ENCODE measurements around the gene GABRB1.

The GABRB1 gene

DNA sequence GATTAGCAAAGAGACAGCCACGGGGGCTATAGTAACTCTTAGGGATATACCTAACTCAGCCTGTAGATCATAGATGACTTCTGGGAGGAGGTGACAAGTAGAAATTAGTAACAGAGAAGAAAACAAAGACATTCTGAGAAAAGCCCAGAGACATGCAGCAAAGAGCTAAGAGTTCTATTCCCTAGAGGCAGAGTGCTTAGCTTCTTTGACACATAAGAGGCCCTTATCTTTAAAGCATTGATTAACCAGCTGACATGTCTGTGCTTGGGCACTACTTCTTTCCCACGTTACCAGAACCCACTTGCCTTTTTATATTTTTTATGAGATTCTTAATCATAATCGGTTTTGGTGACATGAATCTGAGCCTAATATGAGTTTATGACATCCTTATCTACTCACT, 179.5 kb downstream of the GABRB1 start:
- TF ChIP-seq RARB (CRISPR knock-in tag; IDR thresholded peaks at IDR 0.05) (no peak), CSDC2 (CRISPR knock-in tag; IDR thresholded peaks at IDR 0.05) (no peak), ZFP30 (CRISPR knock-in tag; IDR thresholded peaks at IDR 0.05) (no peak), ZNF70 (CRISPR knock-in tag; IDR thresholded peaks at IDR 0.05) (no peak), OSR1 (CRISPR knock-in tag; IDR thresholded peaks at IDR 0.05) (no peak), PPARA (CRISPR knock-in tag; IDR thresholded peaks at IDR 0.05; ENCODE audit: borderline replicate concordance) (no peak), ZC3H10 (CRISPR knock-in tag; IDR thresholded peaks at IDR 0.05) (no peak), BACH2 (CRISPR knock-in tag; IDR thresholded peaks at IDR 0.05; ENCODE audit: borderline replicate concordance) (no peak), ISL1 (CRISPR knock-in tag; IDR thresholded peaks at IDR 0.05) (no peak), ZNF8 (CRISPR knock-in tag; IDR thresholded peaks at IDR 0.05) (no peak), ZFP3 (CRISPR knock-in tag; IDR thresholded peaks at IDR 0.05) (no peak), ZNF565 (CRISPR knock-in tag; conservative IDR thresholded peaks at IDR 0.05; ENCODE audit: low read depth) (no peak), ARNTL (CRISPR knock-in tag; IDR thresholded peaks at IDR 0.05; ENCODE audit: borderline replicate concordance, low read depth) (no peak), GLIS3 (CRISPR knock-in tag; IDR thresholded peaks at IDR 0.05) (no peak), SNAI2 (CRISPR knock-in tag; IDR thresholded peaks at IDR 0.05) (no peak), ESRRG (CRISPR knock-in tag; IDR thresholded peaks at IDR 0.05) (no peak)
- TF ChIP-seq, protein P1, sequence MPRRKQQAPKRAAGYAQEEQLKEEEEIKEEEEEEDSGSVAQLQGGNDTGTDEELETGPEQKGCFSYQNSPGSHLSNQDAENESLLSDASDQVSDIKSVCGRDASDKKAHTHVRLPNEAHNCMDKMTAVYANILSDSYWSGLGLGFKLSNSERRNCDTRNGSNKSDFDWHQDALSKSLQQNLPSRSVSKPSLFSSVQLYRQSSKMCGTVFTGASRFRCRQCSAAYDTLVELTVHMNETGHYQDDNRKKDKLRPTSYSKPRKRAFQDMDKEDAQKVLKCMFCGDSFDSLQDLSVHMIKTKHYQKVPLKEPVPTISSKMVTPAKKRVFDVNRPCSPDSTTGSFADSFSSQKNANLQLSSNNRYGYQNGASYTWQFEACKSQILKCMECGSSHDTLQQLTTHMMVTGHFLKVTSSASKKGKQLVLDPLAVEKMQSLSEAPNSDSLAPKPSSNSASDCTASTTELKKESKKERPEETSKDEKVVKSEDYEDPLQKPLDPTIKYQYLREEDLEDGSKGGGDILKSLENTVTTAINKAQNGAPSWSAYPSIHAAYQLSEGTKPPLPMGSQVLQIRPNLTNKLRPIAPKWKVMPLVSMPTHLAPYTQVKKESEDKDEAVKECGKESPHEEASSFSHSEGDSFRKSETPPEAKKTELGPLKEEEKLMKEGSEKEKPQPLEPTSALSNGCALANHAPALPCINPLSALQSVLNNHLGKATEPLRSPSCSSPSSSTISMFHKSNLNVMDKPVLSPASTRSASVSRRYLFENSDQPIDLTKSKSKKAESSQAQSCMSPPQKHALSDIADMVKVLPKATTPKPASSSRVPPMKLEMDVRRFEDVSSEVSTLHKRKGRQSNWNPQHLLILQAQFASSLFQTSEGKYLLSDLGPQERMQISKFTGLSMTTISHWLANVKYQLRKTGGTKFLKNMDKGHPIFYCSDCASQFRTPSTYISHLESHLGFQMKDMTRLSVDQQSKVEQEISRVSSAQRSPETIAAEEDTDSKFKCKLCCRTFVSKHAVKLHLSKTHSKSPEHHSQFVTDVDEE (CRISPR knock-in tag; IDR thresholded peaks at IDR 0.05): no peak
- TF ChIP-seq, protein P2, sequence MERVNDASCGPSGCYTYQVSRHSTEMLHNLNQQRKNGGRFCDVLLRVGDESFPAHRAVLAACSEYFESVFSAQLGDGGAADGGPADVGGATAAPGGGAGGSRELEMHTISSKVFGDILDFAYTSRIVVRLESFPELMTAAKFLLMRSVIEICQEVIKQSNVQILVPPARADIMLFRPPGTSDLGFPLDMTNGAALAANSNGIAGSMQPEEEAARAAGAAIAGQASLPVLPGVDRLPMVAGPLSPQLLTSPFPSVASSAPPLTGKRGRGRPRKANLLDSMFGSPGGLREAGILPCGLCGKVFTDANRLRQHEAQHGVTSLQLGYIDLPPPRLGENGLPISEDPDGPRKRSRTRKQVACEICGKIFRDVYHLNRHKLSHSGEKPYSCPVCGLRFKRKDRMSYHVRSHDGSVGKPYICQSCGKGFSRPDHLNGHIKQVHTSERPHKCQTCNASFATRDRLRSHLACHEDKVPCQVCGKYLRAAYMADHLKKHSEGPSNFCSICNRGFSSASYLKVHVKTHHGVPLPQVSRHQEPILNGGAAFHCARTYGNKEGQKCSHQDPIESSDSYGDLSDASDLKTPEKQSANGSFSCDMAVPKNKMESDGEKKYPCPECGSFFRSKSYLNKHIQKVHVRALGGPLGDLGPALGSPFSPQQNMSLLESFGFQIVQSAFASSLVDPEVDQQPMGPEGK (CRISPR knock-in tag; IDR thresholded peaks at IDR 0.05; ENCODE audit: borderline replicate concordance): no peak
- TF ChIP-seq, protein P3, sequence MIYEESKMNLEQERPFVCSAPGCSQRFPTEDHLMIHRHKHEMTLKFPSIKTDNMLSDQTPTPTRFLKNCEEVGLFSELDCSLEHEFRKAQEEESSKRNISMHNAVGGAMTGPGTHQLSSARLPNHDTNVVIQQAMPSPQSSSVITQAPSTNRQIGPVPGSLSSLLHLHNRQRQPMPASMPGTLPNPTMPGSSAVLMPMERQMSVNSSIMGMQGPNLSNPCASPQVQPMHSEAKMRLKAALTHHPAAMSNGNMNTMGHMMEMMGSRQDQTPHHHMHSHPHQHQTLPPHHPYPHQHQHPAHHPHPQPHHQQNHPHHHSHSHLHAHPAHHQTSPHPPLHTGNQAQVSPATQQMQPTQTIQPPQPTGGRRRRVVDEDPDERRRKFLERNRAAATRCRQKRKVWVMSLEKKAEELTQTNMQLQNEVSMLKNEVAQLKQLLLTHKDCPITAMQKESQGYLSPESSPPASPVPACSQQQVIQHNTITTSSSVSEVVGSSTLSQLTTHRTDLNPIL (CRISPR knock-in tag; IDR thresholded peaks at IDR 0.05; ENCODE audit: low read depth): no peak
- TF ChIP-seq, protein P4, sequence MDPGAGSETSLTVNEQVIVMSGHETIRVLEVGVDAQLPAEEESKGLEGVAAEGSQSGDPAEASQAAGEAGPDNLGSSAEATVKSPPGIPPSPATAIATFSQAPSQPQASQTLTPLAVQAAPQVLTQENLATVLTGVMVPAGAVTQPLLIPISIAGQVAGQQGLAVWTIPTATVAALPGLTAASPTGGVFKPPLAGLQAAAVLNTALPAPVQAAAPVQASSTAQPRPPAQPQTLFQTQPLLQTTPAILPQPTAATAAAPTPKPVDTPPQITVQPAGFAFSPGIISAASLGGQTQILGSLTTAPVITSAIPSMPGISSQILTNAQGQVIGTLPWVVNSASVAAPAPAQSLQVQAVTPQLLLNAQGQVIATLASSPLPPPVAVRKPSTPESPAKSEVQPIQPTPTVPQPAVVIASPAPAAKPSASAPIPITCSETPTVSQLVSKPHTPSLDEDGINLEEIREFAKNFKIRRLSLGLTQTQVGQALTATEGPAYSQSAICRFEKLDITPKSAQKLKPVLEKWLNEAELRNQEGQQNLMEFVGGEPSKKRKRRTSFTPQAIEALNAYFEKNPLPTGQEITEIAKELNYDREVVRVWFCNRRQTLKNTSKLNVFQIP (CRISPR knock-in tag; IDR thresholded peaks at IDR 0.05; ENCODE audit: borderline replicate concordance, low read depth): no peak

DNA sequence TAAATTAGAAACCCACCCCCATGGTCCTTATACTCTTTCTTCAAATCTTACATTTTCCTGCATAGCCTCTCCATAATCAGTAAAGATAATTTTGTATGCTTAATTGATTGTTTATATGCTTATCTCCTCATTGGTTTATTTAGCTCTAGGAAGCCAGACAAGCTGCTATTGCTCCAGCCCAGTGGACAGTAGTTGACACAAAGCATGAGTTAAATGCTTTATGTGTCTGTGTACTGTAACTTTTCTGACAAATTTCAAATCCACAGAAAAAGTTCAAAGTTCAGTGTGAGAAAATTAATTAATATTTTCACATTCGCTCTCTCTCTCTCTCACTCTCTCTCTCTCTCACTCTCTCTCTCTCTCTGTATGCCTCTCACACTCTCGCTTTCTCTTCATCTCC, 181.7 kb downstream of the GABRB1 start:
- no peak for TF ChIP-seq ARNTL (CRISPR knock-in tag; IDR thresholded peaks at IDR 0.05; ENCODE audit: borderline replicate concordance, low read depth)
- TF ChIP-seq, protein P1 (CRISPR knock-in tag; IDR thresholded peaks at IDR 0.05): no peak
- TF ChIP-seq TOX (CRISPR knock-in tag; IDR thresholded peaks at IDR 0.05; ENCODE audit: borderline replicate concordance): no peak
- TF ChIP-seq ZNF8 (CRISPR knock-in tag; IDR thresholded peaks at IDR 0.05): no peak
- no peak for TF ChIP-seq BACH2 (CRISPR knock-in tag; IDR thresholded peaks at IDR 0.05; ENCODE audit: borderline replicate concordance)
- TF ChIP-seq OSR1 (CRISPR knock-in tag; IDR thresholded peaks at IDR 0.05): no peak
- TF ChIP-seq, protein P2 (CRISPR knock-in tag; IDR thresholded peaks at IDR 0.05; ENCODE audit: borderline replicate concordance): no peak
- TF ChIP-seq ZNF70 (CRISPR knock-in tag; IDR thresholded peaks at IDR 0.05): no peak
- TF ChIP-seq, protein P3 (CRISPR knock-in tag; IDR thresholded peaks at IDR 0.05; ENCODE audit: low read depth): no peak
- TF ChIP-seq ESRRG (CRISPR knock-in tag; IDR thresholded peaks at IDR 0.05): no peak
- TF ChIP-seq, protein P4 (CRISPR knock-in tag; IDR thresholded peaks at IDR 0.05; ENCODE audit: borderline replicate concordance, low read depth): no peak
- no peak for TF ChIP-seq ZFP30 (CRISPR knock-in tag; IDR thresholded peaks at IDR 0.05)
- ATAC-seq: no peak

More for the DNA sequence above, 179.5 kb downstream of the GABRB1 start:
- ATAC-seq: no peak

Measured in SK-N-SH treated with all-trans-retinoic acid at 6 μM for 48 hours (cell line).